ENCODE measurements around the gene C16orf74.
A peak's percentile ranks its signal among the peaks of the same experiment; 100 is the strongest.

The C16orf74 gene

DNA sequence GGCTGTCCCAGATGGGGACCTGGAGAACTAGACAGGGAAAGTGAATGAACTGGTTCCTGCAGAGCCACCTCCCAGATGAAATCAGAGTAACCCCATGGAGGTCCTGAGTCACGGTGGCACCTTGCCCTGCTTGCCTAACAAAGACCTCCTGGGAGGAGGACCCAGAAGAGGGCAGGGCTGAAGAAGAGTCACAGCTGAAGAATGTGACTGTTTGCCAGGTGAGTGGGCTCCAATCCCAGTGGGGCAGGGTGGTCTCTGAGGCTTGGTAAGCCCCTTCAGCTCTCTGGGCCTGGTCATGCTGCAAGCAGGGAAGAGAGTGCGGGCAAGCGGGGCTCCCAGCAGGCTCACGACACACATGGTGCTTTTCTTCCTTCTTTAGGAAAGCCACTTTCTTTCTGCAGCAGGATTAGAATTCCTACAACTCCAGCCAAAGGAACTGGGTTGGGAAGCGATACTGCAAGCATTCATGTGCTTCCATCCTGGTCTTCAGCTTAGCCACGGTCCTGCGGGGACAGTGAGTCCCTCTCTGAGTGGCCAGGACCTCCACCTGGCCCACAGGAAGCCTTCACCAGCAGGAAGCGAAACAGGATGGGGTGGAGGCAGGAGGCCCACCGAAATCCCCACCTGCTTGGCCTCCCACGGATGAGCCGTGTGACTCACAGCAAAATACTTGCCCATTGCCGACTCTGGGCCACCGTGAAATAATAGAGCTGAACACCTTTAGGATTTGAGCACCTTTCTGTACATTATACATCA, 4.3 kb downstream of the C16orf74 start:
- peak; percentile 34 for DNase-seq
- no peak for ATAC-seq

DNA sequence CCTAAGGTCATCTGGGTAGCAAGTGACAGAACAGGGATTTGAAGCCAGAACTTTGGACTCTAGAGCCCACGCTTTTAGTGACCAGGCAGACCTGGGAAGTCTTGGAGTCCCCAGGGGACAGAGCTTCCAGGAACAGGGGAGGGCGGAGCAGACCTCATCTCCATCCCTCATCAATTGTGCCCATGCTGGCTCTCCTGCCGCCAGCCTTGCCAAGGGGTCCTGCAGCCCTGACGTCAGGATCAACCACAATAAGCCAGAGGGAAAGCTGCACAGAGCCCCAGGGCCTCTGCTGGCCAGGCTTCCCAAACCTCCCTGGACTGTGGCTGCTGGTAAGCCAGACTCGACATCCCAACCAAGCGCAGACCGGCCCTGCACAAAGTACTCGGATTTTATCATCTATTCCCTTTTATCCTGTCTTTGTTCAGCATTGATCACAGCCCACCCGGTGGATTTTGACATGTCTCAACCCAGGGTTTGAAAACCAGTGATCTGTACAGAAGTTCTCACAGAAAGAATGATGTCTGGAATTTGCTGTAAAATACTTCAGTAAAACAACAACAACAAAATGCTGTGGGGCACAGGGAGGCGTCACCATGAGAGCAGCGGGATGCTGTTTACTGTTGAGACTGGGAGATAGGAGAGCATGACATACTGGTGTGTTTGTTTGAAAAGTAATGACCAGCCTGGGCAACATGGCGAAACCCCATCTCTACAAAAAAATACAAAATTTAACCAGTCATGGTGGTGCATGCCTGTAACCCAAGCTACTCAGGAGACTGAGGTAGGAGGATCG, 11.8 kb downstream of the C16orf74 start:
- ATAC-seq = no peak
- no peak for DNase-seq

DNA sequence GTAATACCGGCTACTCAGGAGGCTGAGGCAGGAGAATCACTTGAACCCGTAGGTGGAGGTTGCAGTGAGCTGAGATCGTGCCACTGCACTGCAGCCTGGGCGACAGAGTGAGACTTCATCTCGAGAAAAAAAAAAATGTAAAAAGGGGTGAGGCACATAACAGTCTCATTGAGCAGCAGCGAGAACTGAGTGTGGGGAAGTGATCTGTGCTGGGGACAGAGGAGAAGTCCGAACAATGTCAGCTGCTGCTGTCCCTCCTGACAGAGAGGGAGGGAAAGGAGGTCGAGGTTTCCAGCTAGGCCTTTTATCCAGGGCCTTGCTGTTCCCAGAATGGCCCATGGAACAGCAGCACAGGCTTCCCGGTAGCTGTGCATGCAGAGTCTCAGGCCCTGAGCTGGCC, 14.0 kb downstream of the C16orf74 start:
- DNase-seq = no peak
- ATAC-seq = no peak

DNA sequence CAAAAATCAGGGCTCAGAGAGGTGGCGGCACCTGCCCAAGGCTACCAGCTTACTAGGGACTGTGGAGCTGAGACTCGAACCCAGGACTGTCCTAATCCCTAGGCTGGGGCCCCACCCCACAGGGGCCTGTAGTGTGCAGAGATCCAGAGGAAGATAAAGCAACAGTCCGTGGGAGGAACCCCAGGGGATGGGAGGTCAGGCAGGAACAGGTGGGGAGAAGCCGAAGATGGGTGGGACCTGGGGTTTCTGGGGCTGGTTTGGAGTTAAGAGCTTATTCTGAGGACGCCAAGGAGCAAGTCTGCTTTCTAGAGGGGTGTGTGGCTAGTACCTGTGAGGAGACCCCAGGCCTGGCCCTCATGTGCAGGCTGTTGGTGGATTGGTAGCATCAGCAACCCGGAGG, 14.9 kb downstream of the C16orf74 start:
- ATAC-seq (peak; percentile 10), DNase-seq (no peak)

DNA sequence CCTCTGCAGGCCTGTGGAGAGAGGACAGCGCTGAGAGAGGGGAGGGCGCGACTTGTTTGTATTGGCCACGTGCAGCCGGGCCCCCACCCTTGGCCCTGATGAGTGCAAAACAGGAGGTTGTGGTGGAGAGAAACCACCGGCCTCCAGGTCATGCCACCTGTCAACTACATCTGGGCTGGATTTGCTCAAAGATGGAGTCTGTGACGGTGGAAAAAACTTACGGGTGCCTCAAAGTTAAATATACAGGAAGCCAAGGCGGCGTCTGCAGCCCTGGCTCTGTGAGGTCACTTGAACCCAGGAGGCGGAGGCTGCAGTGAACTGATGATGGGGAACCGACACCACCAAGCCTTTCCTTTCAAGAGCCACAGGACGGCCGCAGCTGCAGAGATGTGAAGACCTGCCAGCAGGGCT, 15.7 kb downstream of the C16orf74 start:
- DNase-seq (peak; percentile 37), ATAC-seq (peak; percentile 68)

DNA sequence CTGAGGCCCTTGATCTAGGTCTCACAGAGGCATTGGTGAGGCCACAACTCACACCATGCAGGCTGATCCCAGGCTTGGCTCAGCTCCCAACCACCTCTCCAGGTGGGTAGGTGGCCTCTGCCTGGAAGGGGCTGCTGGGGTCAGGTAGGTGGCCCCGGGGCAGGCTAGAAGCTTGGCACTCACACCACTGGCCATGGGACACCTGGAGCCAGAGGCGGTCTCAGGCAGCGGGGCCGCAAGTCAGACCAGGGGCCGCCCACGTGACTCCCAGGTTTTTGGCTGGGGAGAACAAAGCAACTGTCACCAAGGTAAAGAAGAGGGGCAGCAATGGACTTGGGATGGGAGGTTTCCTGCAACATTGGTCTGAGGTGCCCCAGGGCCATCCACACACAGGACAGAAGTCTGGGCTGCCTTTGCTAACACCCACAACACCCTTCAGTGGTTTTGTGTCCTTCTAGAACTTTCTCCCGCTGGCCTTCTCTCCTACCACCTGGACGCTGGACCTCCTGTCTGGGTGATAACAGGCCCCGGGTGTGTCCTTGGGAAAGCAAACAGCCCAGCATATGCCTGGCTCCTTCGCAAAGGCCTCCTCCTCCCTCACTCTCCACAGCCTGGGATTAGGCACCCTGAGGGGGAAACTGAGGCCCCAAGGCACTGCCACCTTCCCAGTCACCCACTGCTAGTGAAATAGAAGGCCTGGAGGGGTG, 16.4 kb downstream of the C16orf74 start:
- ATAC-seq (no peak), DNase-seq (no peak)

DNA sequence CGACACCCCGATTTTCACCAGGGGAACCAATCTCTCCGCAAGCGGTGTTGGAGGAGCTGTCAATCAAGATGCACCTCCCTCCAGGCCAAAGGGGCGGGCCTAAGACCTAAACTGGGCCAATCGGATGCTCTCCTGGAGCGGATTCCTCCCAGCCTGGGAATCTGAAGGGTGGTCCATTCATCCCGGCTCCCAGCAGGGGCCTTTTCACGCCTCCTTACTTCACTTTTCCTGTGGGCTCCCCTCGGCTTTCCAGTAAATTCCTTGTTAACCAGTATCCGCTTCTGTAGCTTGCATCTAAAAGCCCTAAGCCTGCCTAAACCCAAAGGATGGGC, 17.1 kb downstream of the C16orf74 start:
- DNase-seq (no peak), ATAC-seq (no peak)

DNA sequence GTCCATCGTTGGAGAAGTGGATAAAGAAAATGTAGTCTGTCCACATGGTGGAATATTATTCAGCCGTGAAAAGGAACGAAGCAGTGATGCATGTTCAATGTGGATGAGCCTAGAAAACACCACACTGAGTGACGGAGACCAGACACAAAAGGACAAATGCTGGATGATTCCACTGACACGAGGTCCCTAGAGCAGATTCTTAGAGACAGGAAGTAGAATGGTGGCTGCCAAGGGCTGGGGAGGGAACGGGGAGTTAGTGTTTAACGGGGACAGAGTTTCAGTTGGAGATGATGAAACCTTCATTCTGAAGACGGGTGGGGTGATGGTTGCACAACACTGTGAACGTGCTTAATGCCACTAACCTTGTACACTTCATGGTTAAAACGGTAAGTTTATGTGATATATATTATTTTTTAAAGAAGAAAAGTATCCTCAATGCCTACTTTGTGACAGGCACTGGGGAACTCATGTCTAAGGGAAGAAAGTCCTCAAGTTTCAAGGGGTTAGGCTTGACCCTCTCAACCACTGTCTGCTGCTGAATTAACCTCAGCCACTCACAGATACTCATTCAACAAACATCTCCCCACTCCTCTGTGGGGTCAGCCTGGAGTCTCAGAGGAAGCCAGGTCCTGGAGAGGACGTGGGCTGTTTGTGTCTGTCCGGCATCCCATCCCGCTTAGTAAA, 17.6 kb downstream of the C16orf74 start:
- DNase-seq (no peak), ATAC-seq (no peak)

DNA sequence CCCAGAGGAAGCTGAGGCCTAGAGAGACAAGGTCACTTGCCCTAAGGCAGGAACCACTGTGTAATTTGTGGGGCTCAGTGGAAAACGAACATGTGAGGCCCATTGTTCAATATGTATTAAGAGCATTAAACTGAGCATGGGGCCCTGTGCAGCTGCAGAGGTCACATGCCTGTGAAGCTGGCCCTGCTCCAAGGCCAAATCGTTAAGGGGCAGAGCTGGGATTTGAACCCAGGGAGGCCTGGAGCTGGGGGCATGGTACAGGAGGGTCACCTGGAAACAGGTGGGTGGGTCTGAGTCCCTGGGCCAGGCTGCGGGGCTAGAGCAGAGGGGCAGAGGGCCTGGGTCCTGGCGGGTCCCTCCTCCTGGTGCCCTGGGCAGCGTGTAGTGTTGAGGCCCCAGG, 19.7 kb downstream of the C16orf74 start:
- no peak for ATAC-seq
- no peak for DNase-seq

DNA sequence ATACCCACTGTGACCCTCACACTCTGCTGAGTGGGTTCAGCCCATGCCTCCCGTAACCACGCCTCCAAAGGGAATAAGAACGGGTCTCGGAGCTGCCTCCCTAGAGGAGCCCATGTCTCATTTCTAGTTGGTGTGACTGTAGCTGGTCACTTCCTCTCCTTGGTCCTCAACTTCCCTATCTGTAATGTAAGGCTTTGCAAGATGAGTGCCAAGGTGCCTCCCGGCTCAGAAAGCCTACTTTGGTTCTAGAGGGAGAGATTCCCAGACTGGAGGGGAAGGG, 20.8 kb downstream of the C16orf74 start:
- no peak for ATAC-seq
- DNase-seq = no peak

DNA sequence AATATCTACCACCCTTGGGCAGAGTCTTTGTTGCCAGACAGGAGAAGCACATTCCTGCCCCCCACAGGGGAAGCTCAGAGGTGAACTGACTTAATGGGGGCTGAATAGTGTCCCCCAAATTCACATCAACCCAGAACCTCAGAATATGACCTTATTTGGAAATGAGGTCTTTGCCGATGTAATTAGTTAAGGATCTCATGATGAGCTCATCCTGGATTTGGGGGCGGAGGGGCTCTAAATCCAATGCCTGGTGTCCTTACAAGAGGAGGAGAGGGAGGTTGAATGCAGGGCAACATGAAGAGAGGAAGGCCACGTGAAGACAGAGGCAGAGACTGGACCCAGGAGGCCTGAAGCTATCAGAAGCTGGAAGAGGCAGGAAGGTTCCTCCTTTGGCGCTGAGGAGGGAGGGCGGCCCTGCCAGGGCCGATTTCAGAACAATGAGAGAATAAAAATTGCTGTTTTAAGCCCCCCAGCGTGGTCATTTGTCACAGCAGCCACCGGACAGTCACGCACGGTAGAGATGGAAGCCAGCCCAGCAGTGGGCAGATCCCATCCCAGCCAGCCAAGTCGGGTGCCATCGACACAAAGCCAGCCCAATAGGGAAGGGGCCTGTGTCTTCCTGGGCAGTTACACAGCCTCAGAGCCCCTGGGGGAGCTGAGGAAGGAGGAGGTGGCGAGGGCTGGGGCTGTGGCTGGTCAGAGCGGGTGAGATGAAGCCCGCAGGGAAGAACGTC, 21.3 kb downstream of the C16orf74 start:
- ATAC-seq = no peak
- DNase-seq = no peak

DNA sequence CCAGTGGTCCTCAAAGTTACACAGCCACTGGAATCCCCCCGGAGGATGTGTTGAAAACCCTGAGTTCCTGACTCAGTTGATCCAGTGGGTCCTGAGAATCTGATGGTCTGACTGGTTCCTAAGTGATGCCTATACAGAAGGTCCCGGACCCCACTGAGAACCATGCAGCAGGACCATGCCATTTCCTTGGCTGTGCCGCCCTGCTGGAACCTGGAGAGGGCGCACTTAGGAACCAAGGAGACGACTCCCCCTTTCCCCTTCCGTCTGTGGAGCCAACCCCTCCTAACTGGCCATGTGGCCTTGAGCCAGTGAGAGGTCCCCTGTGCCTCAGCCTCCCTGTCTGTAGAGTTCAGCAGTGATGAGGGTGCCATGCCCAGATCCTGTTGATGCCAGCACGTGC, 22.0 kb downstream of the C16orf74 start:
- ATAC-seq (no peak), DNase-seq (no peak)

DNA sequence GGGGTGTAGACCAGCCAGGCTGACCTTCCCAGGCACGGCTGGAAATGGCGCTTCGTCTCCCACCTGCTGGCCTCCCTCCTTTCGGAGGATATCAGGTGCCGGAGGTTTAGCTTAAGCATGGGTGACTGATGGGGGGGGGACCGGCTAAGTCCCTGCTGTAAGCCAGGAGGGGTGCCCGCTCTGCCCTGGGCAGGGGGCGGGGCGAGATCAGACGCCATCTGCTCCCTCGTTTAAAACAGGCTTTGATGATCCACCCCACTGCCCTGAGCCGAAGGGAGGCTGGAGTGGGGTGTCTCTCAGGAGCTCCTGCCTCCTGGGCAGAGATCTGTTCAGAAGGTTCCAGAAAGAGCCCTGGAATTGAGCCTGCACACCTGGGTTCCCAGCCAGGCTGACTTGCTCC, 26.0 kb downstream of the C16orf74 start:
- DNase-seq (no peak), ATAC-seq (no peak)

DNA sequence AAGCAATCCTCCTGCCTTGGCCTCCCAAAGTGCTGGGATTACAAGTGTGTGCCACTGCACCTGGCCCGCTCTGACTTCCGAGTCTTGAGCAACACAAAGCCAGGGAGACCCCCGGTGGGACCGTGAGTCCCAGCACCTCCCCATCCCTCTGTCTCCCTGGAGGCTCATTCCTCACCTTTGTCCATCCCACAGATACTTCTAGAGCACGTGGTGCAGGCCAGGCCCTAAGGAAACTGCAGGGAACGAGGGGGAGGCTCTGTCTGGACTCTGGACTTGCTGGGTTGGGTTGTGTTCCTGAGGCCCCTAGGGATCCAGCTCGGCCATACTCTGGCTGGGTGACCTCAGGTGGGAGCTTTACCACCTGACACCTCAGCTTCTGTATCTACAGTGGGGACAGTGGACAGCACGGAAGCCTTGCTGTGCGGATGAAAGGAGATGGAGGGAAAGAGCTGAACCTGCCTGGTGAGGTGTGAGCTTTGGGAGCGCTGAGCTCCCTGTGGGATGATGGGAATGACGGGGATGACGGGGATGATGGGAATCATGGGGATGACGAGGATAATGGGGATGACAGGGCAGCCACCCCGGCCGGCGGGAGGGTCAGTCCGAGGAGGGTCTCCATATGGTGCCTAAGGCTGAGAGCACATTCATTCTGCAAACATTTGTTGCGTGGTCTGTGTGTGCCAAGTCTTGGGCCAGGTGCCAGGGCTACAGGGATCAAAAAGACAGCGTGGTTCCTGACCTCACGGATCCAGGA, 26.6 kb downstream of the C16orf74 start:
- no peak for ATAC-seq

DNA sequence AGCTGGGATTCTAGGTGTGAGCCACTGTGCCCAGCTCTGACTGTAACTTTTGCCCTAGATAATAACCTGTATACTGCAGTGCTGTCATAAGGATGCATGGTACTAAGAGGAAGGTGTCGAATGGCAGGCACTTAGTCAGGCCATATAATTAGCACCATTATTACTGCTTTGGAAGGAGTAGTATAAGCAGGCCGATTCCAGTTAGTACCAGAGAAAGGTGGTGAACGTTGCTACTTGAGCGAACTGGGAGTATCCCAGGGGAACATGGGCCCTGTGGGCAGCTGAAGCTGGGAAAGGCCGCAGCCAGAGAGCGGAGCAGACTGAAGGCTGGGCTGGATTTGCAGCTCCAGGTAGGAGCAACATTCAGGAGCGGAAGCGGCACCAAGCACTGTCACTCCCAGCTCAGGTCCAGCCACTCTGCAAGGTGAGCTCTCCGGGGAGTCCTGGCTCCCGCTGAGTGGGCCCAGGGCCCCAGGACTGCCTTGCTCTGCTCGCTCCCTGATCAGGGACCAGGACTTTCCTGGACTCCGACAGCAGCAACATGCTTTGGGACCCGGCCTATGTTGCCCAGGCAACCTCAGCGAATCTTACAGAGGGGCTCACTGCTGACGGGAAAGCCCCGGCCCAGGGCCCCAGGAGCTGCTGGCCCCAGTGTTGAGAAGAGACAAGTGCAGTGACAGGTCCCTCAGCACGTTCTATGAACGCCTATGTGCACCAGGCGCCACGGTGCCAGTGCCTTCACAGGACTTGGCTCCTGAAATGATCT, 28.6 kb downstream of the C16orf74 start:
- no peak for DNase-seq
- ATAC-seq = no peak

More for the DNA sequence above, 26.6 kb downstream of the C16orf74 start:
- no peak for DNase-seq

DNA sequence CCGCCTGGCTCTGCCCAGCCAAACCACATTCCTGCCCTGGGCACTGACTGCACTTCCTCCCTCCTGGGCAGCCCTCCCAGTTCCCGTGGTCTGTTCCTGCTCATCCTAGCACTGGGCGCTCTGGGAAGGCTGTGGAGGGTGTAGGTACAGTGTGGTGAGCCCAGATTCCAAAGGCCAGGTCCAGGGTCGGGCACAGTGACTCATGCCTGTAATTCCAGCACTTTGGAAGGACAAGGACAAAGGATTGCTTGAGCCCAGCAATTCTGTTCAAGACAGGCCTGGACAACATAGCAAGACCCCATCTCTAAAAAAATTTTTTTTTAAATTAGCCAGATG, 30.6 kb downstream of the C16orf74 start:
- ATAC-seq (no peak), DNase-seq (no peak)

DNA sequence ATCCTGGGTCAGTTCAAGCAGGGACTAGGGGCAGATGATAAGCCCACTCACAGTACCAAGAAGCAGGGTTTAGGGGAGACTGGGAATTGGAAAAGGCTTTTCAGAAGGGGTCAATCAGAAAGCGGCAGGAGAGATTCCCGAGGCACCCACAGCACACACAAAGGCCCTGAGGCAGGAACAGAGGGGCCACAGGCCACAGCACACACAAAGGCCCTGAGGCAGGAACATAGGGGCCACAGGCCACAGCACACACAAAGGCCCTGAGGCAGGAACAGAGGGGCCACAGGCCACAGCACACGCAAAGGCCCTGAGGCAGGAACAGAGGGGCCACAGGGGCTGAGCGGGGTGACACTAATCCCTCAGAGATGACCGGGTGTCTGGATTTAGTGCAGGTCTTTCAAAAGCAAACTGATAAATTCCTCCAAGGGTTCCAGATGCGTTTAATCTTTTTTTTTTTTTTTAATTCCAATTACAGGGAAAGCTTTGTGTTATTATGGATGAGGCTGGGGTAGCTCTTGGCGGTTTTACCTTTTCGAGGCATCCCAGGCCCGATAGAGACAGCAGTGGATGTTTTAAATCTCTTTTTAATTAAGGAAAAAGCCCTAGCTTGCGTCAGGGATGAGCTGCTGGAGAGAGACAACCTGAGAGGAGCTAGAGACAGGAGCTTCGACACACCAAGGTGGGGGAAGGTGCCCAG, 31.1 kb downstream of the C16orf74 start:
- DNase-seq (no peak), ATAC-seq (no peak)

DNA sequence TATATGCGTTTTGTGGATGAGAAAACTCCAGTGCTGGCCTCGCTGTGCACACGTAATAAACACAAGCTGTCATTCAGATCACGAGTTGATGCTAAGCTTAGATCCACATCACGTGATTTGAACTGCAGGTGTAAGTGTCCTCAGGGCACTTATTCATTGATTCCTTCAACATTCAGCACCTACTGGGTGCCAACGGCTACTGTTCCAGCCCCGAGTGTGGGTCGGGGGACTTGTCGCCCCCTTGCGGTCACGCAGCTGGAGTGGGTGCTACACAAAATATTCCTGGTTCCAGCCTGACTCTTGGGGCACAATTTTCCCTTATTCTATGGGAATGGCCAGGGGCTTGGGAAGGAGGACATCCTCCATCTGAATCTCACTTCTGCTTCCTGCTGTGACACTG, 32.2 kb downstream of the C16orf74 start:
- DNase-seq = peak; percentile 36

DNA sequence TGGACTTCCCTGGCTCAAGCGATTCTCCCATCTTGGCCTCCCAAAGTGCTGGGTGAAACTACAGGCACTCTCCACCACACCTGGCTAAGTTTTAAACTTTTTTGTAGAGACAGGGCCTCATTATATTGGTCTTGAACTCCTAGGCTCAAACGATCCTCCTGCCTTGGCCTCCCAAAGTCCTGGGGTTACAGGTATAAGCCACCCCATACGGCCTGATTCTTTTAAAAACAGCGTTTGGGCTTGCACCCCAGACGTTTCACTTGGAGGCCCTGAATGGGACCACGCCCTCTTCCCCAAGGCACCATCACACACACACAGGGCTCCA, 32.8 kb downstream of the C16orf74 start:
- DNase-seq (no peak), ATAC-seq (no peak)

More for the DNA sequence above, 32.2 kb downstream of the C16orf74 start:
- ATAC-seq = no peak

All from stimulated activated naive CD8-positive, alpha-beta T cell treated with anti-CD3 and anti-CD28 coated beads, Interleukin-15, Interleukin-2, amounts not matched to agents 100 U/mL and 50 U/mL, for 24 hours (primary cell).